T1000 (cell line): ENCODE data around the gene IDS.

ENCODE experiments used
- DNase-seq: peaks from one replicate; lab custom pipeline; 2025; ENCODE audit warnings: mixed read lengths; lab: John Stamatoyannopoulos, UW

Gene IDS

GRCh38 chrX:149456476-149457245, 48.4 kb downstream of the IDS start:
- DNase-seq = no peak

- no peak for DNase-seq
These were observed 49.2 kb downstream of the IDS start for GRCh38 chrX:149455934-149456333.

GRCh38 chrX:149453906-149454822, 50.9 kb downstream of the IDS start:
- no peak for DNase-seq

- peak; percentile 3 for DNase-seq
These were observed 52.1 kb downstream of the IDS start for GRCh38 chrX:149453030-149453429.

GRCh38 chrX:149433451-149433850, 71.7 kb downstream of the IDS start:
- no peak for DNase-seq

- DNase-seq = no peak
These were observed 72.1 kb downstream of the IDS start for GRCh38 chrX:149433051-149433450.
